ENCODE results near the gene TRIM8.

Gene TRIM8

GRCh38 chr10:102674566-102674965 lies 30.3 kb downstream of the TRIM8 start:
- DNase-seq (ENCODE audit: low read depth in 1 of 2, low spot score in 1 of 2) = no peak
- no peak for TF ChIP-seq REST (IDR thresholded peaks at IDR 0.05; ENCODE audit: insufficient replicate concordance, low read depth)
- no peak for TF ChIP-seq SPI1 (IDR thresholded peaks at IDR 0.05; ENCODE audit: borderline replicate concordance, low read depth)
- no peak for TF ChIP-seq POLR2AphosphoS5 (IDR thresholded peaks at IDR 0.05; ENCODE audit: low read depth)
- no peak for TF ChIP-seq CTCF (IDR thresholded peaks at IDR 0.05; ENCODE audit: insufficient read depth, low read length)
- no peak for TF ChIP-seq GABPA (IDR thresholded peaks at IDR 0.05; ENCODE audit: low read depth)
- H3K27ac ChIP-seq (replicated peaks) = no peak overlapping the region
- no peak overlapping the region for H3K4me3 ChIP-seq (replicated peaks; ENCODE audit: insufficient read depth, low read length)
- H3K27me3 ChIP-seq (ENCODE audit: insufficient read depth, poor library complexity, severe bottlenecking) = no peaks in the 10 kb centered on the region

GRCh38 chr10:102675011-102675665 lies 30.9 kb downstream of the TRIM8 start:
- H3K4me3 ChIP-seq (replicated peaks; ENCODE audit: insufficient read depth, low read length) = no peak overlapping the region
- no peak overlapping the region for H3K27ac ChIP-seq (replicated peaks)
- DNase-seq (ENCODE audit: low read depth in 1 of 2, low spot score in 1 of 2) = no peak
- H3K27me3 ChIP-seq (ENCODE audit: insufficient read depth, poor library complexity, severe bottlenecking) = no peaks in the 10 kb centered on the region
- no peak for TF ChIP-seq POLR2AphosphoS5 (IDR thresholded peaks at IDR 0.05; ENCODE audit: low read depth)
- no peak for TF ChIP-seq GABPA (IDR thresholded peaks at IDR 0.05; ENCODE audit: low read depth)
- TF ChIP-seq CTCF (IDR thresholded peaks at IDR 0.05; ENCODE audit: insufficient read depth, low read length) = no peak
- TF ChIP-seq SPI1 (IDR thresholded peaks at IDR 0.05; ENCODE audit: borderline replicate concordance, low read depth) = no peak
- no peak for TF ChIP-seq REST (IDR thresholded peaks at IDR 0.05; ENCODE audit: insufficient replicate concordance, low read depth)

- DNase-seq (ENCODE audit: low read depth in 1 of 2, low spot score in 1 of 2) = peak in 1 of 2 experiments; percentile 77
- no peak overlapping the region for H3K4me3 ChIP-seq (replicated peaks; ENCODE audit: insufficient read depth, low read length)
- TF ChIP-seq POLR2AphosphoS5 (IDR thresholded peaks at IDR 0.05; ENCODE audit: low read depth) (no peak), SPI1 (IDR thresholded peaks at IDR 0.05; ENCODE audit: borderline replicate concordance, low read depth) (peak; percentile 31; the same call in 1 of the 2 replicates), CTCF (IDR thresholded peaks at IDR 0.05; ENCODE audit: insufficient read depth, low read length) (no peak), GABPA (IDR thresholded peaks at IDR 0.05; ENCODE audit: low read depth) (no peak), REST (IDR thresholded peaks at IDR 0.05; ENCODE audit: insufficient replicate concordance, low read depth) (no peak)
- no peak overlapping the region for H3K27ac ChIP-seq (replicated peaks)
- no peaks in the 10 kb centered on the region for H3K27me3 ChIP-seq (ENCODE audit: insufficient read depth, poor library complexity, severe bottlenecking)
Observed at GRCh38 chr10:102675666-102676533, 31.6 kb downstream of the TRIM8 start.

Measured in HL-60 (cell line).